H4 (cell line): ENCODE measurements around the gene CDCA8. TPM values are rescaled to one million over a fixed set of nuclear protein-coding genes. Genes with fewer than 3 reads are reported as not detected.
"Not testable (repeated sequence)": the region's sequence is repeated elsewhere in the genome, so short reads cannot be mapped to it uniquely, and the experiment has no call there.

Experiments used
- DNase-seq: peaks from one replicate; pipeline ENCODE4 v3.0.0-alpha.2; 2015; ENCODE audit warnings: low spot score
- total RNA-seq: library from RNA; depleted of rRNA; stranded (reverse); fragments of >200 nt; shearing (Covaris generic); gene quantifications from 2 replicates; pipeline ENCODE4 v1.2.3, GENCODE V29; 2014; rRNA removed

The CDCA8 gene
- total RNA-seq, 1 experiment from 2014 or later, result 28.5 TPM

DNA sequence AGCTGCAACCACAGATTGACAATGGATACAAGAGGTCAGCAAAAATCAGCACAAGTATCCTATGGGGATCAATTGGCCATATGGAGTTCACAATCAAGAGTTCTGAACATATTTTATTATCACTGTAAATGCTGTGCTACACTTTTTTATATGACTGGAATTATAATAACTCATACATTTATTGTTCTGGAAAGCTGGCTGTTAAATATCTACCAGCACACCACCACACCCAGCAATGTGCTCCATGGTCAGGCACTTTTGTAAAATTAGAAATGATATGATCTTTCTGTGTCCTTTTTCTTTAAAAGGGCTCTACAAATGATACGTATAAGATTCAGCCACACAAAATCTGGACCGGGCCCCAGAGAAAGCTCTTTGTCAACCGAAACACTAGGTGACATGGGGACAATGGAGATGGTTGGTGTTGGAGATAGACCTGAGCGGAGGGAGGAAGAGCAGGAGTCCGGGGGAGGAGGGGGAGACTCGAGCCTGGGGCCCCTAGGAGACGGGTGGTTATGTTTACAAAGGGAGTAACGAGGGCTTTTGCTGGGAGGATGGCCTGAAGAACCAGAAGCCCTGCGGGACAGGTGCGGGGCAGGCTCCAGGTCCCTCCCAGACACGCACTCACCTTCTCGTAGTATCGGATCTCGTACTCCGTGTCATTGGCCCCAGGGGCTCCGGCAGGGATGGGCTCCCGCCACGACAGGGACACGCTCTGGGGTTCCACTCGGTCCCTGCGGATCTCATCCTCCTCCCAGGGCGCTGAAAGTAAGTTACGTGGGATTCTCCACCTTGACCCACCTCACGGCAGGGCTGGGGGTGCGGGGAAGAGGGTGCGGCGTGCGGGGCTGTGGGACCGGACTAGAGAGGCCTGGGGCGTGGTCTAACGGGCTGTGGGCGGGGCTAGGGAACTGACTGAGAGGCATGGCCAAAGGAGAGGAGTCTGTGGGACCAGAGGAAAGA is 42.6 kb downstream of the CDCA8 start:
- no peak for DNase-seq

DNA sequence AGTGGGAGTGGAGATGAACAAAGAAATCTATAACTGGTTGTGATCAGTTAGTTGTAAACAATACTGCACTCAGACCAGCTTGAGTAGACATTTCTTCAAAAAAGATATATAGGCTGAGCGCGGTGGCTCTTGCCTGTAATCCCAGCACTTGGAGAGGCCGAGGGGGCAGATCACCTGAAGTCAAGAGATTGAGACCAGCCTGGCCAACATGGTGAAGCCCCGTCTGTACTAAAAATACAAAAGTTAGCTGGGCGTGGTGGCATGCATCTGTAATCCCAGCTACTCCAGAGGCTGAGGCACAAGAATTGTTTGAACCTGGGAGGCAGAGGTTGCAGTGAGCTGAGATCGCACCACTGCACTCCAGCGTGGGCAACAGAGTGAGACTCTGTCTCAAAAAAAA is 45.7 kb downstream of the CDCA8 start:
- DNase-seq, result not testable (repeated sequence)

GRCh38 chr1:37738619-37739018 is 46.3 kb downstream of the CDCA8 start:
- DNase-seq, result not testable (repeated sequence)

GRCh38 chr1:37739222-37739621 is 46.9 kb downstream of the CDCA8 start:
- DNase-seq, result no peak

DNA sequence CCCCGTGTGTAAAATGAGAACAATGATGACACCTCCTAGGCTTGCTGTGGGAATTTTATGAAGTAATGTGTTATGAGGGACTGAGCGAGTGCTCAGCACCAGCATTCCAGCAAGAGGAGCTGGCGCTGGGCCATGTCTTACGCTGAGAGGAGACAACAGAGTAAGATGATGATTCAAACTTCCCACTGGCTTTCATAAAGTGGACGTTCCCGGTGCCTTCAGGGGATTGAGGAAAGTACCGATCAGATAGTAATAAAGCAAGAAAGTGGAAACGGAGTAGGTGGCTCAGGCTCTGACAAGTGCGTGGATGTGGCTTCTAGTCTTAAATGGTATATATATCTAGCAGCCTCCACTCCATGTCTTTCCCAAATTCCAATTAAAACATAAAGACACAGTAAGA is 48.8 kb downstream of the CDCA8 start:
- DNase-seq, result no peak

DNA sequence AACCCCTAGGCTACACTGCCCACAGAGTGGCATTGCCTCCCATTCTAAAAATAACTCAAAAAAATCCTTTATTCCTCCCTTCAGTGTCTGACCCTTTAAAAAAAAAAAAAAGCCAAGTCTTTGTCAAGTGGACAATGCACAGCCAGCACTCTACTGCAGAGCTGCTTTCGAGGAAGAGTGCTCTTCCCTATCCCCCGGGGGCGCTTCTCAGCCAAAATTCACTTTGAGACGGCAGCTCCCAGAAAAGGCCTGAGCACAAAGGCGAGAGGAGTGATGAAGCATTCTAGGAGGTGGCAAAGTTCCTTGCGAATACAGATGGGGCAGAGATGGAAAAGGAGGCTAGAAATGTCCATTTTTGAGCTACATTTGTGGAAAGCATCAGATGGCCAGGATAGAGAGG is 49.3 kb downstream of the CDCA8 start:
- no peak for DNase-seq

GRCh38 chr1:37746806-37747205 is 54.5 kb downstream of the CDCA8 start:
- DNase-seq, result no peak

DNA sequence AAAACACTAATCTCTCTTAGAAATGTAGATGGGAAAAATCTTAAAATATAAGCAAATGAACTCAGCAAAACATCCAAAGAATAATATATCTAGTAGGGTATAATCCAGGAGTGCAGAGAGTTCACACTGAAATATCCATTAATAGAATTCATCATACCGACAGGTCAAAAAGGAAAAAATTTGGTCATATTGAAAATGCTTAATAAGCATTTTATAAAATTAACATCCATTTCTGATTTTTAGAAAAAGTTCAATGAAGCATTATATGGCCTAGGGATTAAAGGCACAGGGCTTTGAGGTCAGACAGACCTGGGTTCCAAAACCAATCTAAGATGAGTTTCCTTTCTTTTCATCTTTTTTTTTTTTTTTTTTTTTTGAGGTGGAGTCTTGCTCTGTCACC is 56.2 kb downstream of the CDCA8 start:
- no peak for DNase-seq

DNA sequence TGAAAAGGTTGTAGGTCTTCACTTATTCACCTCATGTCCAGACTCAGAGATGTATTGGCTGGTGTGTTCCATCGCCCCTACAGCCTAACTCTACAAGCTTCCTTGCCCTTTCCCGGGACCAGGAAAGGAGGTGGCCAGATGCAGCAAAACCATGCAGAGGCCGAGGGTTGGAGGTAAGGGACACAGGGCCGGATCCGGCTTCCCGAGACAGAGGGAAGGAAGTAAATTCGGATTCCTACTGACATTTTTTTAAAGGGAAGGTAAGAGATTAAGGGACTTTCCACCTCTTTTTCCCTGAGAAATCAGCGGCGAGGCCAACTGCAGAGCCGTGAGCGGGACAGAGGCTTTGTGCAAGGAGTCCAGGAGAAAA is 59.9 kb downstream of the CDCA8 start:
- DNase-seq, result no peak

GRCh38 chr1:37752583-37753471 is 60.5 kb downstream of the CDCA8 start:
- DNase-seq, result no peak

- no peak for DNase-seq
These were observed 61.4 kb downstream of the CDCA8 start for GRCh38 chr1:37753473-37754321.

- DNase-seq, result no peak
These were observed 63.0 kb downstream of the CDCA8 start for GRCh38 chr1:37755290-37755689.

GRCh38 chr1:37755951-37756560 is 63.7 kb downstream of the CDCA8 start:
- no peak for DNase-seq

Other genes with a start within 250 kb of the CDCA8 start
- gene ZC3H12A, start 217.9 kb upstream of the CDCA8 start, total RNA-seq, result 2.9 TPM in 2 replicates
- gene MEAF6, start 177.8 kb upstream of the CDCA8 start, total RNA-seq, result 113 and 172 TPM in 2 replicates
- gene SNIP1, start 138.2 kb upstream of the CDCA8 start, total RNA-seq, result 7.2 and 12.9 TPM in 2 replicates
- 0.64 TPM in 1 of 2 replicates, not detected in the other for gene DNALI1, start 135.6 kb upstream of the CDCA8 start, total RNA-seq
- gene GNL2, start 96.6 kb upstream of the CDCA8 start, total RNA-seq, result 55.3 and 64.6 TPM in 2 replicates
- gene RSPO1, start 57.6 kb upstream of the CDCA8 start, total RNA-seq, result 0.08 and 0.12 TPM in 2 replicates
- not detected in 2 replicates for gene EPHA10, start 72.6 kb downstream of the CDCA8 start, total RNA-seq
- 8.9 and 10.4 TPM in 2 replicates for gene MANEAL, start 101.3 kb downstream of the CDCA8 start, total RNA-seq
- 27.2 and 42.2 TPM in 2 replicates for gene C1orf122, start 115.3 kb downstream of the CDCA8 start, total RNA-seq
- 29.2 and 32.7 TPM in 2 replicates for gene YRDC, start 115.7 kb downstream of the CDCA8 start, total RNA-seq
- gene MTF1, start 167.1 kb downstream of the CDCA8 start, total RNA-seq, result 2.0 TPM in 2 replicates